ENCODE measurements around the gene SLC26A11. TPM values are rescaled to one million over a fixed set of nuclear protein-coding genes. Genes with fewer than 3 reads are reported as not detected.
"Not testable (repeated sequence)": the region's sequence is repeated elsewhere in the genome, so short reads cannot be mapped to it uniquely, and the experiment has no call there.

Gene SLC26A11
- total RNA-seq, 4 donors from 2014 or later = 2.6 to 3.3 (median 3.1) TPM

GRCh38 chr17:80236911-80237310 lies 16.7 kb downstream of the SLC26A11 start:
- intact Hi-C loops (cut with DNase I; ENCODE audit: low total_unique reads) (no loop called here), in situ Hi-C loops (cut with MboI; ENCODE audit: low sequenced_read_pairs in 4 of 4) (no loop called here)
- DNase-seq = no peak
- H3K4me3 ChIP-seq = no peak overlapping the region
- H3K27me3 ChIP-seq = no peaks in the 10 kb centered on the region
- H3K4me1 ChIP-seq = no peaks in the 10 kb centered on the region
- no peak for TF ChIP-seq CTCF (IDR thresholded peaks at IDR 0.05 in 4 of 5, conservative IDR thresholded peaks at IDR 0.05 in 1 of 5)
- no peak for TF ChIP-seq POLR2A (IDR thresholded peaks at IDR 0.05)
- H3K9me3 ChIP-seq = peaks cover 0 to 14% (median 0%) of the 10 kb centered on the region in 3 donors
- H3K27ac ChIP-seq = no peak overlapping the region
- H3K36me3 ChIP-seq = peaks cover 0 to 51% of the 10 kb centered on the region in 2 donors
- ATAC-seq = no peak

- DNase-seq = no peak
- Histone ChIP-seq H3K4me3 (no peak overlapping the region), H3K36me3 (peaks cover 0 to 47% of the 10 kb centered on the region in 2 donors), H3K27me3 (no peaks in the 10 kb centered on the region), H3K27ac (no peak overlapping the region), H3K9me3 (peaks cover 0 to 11% (median 0%) of the 10 kb centered on the region in 3 donors), H3K4me1 (no peaks in the 10 kb centered on the region)
- no peak for TF ChIP-seq CTCF (IDR thresholded peaks at IDR 0.05 in 4 of 5, conservative IDR thresholded peaks at IDR 0.05 in 1 of 5)
- no peak for TF ChIP-seq POLR2A (IDR thresholded peaks at IDR 0.05)
- no peak for ATAC-seq
- in situ Hi-C loops (cut with MboI; ENCODE audit: low sequenced_read_pairs in 4 of 4) = no loop called here
- intact Hi-C loops (cut with DNase I; ENCODE audit: low total_unique reads) = no loop called here
These were observed 17.2 kb downstream of the SLC26A11 start for GRCh38 chr17:80237386-80237785.

- Histone ChIP-seq H3K27me3 (no peaks in the 10 kb centered on the region), H3K36me3 (peaks cover 0 to 30% of the 10 kb centered on the region in 2 donors), H3K4me3 (no peak overlapping the region), H3K4me1 (peaks cover 0 to 6% of the 10 kb centered on the region in 2 donors), H3K9me3 (no peaks in the 10 kb centered on the region), H3K27ac (peak overlapping the region in 1 of 4 donors; percentile 81)
- intact Hi-C loops (cut with DNase I; ENCODE audit: low total_unique reads) = no loop called here
- DNase-seq (no peak), ATAC-seq (no peak)
- in situ Hi-C loops (cut with MboI; ENCODE audit: low sequenced_read_pairs in 4 of 4) = no loop called here
- TF ChIP-seq CTCF (IDR thresholded peaks at IDR 0.05 in 4 of 5, conservative IDR thresholded peaks at IDR 0.05 in 1 of 5) (no peak), POLR2A (IDR thresholded peaks at IDR 0.05) (no peak)
These were observed 22.3 kb downstream of the SLC26A11 start for GRCh38 chr17:80242505-80242904.

- H3K27me3 ChIP-seq = no peaks in the 10 kb centered on the region
These were observed 23.6 kb downstream of the SLC26A11 start for GRCh38 chr17:80243526-80244433.

GRCh38 chr17:80244448-80244847 lies 24.2 kb downstream of the SLC26A11 start:
- peak overlapping the region; percentile 35 to 81 (median 64) for H3K27ac ChIP-seq
- not testable (repeated sequence) for H3K4me3 ChIP-seq
- H3K36me3 ChIP-seq = peaks cover 0 to 19% of the 10 kb centered on the region in 2 donors

More at GRCh38 chr17:80243526-80244433, 23.6 kb downstream of the SLC26A11 start:
- peak in 1 of 2 donors; percentile 64 for DNase-seq
- in situ Hi-C loops (cut with MboI; ENCODE audit: low sequenced_read_pairs in 4 of 4) (no loop called here), intact Hi-C loops (cut with DNase I; ENCODE audit: low total_unique reads) (no loop called here)
- H3K36me3 ChIP-seq = peaks cover 0 to 19% of the 10 kb centered on the region in 2 donors
- TF ChIP-seq POLR2A (IDR thresholded peaks at IDR 0.05) = no peak
- TF ChIP-seq CTCF (IDR thresholded peaks at IDR 0.05 in 4 of 5, conservative IDR thresholded peaks at IDR 0.05 in 1 of 5) = no peak
- no peak overlapping the region for H3K4me3 ChIP-seq
- peaks cover 0 to 6% of the 10 kb centered on the region in 2 donors for H3K4me1 ChIP-seq
- peak; percentile 51 to 84 for ATAC-seq
- peak overlapping the region; percentile 35 to 81 (median 64) for H3K27ac ChIP-seq
- H3K9me3 ChIP-seq = no peaks in the 10 kb centered on the region

More at GRCh38 chr17:80244448-80244847, 24.2 kb downstream of the SLC26A11 start:
- intact Hi-C loops (cut with DNase I; ENCODE audit: low total_unique reads); H3K27me3 ChIP-seq; H3K9me3 ChIP-seq; H3K4me1 ChIP-seq; in situ Hi-C loops (cut with MboI; ENCODE audit: low sequenced_read_pairs in 4 of 4): not testable (repeated sequence)
- ATAC-seq (peak in 1 of 2 donors; percentile 33), DNase-seq (peak in 1 of 2 donors; percentile 58)

Data from gastrocnemius medialis (tissue), 4 donors.